ENCODE data around the gene TSR3. TPM values are rescaled to one million over a fixed set of nuclear protein-coding genes. Genes with fewer than 3 reads are reported as not detected.

The TSR3 gene
- total RNA-seq, 1 experiment from 2014 or later, result 58.8 TPM

DNA sequence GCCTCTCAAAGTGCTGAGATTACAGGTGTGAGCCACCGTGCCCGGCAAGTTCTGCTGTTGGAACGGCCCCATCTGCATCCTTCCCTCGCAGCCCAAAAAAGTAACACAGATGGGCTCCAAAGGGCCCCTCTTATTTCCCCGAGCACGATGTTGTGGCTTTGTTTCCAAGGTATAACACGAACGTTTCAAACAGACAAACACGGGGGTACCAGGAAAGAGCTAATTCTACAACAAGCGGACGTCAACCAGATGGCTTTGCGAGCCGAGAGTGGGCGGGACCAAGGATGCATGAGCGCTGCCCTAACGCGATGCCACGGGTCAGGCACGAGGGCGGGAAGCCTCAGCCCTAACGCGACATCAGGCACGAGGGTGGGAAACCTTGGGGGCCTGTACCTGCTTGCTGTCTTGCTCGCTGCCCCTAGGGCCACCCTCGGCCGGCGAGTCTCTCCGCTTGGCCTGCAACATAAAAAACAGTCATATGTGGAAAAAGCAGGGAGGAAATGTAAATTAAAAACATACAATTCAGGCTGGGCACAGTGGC is 38.6 kb upstream of the TSR3 start:
- no peaks in the 10 kb centered on the region for H4K20me1 ChIP-seq (ENCODE audit: control insufficient read depth, insufficient read depth, insufficient read length)
- no peak overlapping the region for H3K4ac ChIP-seq (ENCODE audit: low read depth, low read length)
- H4K91ac ChIP-seq (ENCODE audit: insufficient read length, low read depth, low read length), result no peak overlapping the region
- no peak overlapping the region for H2AFZ ChIP-seq (ENCODE audit: low read length)
- no peaks in the 10 kb centered on the region for H3K23me2 ChIP-seq (ENCODE audit: insufficient read length, low read depth, low read length, poor library complexity, severe bottlenecking)
- H3K36me3 Mint-ChIP-seq (ENCODE audit: insufficient read depth in 1 of 3, low read depth in 3 of 3), result peaks cover 2 to 19% (median 19%) of the 10 kb centered on the region in 3 experiments; a peak in 4 of 7 replicates
- no peak overlapping the region for H4K5ac ChIP-seq (ENCODE audit: insufficient read length, low read depth, low read length)
- no peaks in the 10 kb centered on the region for H3K9me3 Mint-ChIP-seq
- H3K27ac Mint-ChIP-seq, result peak overlapping the region in 1 of 3 experiments; percentile 44; a peak in 1 of 7 replicates
- H2BK120ac ChIP-seq (ENCODE audit: low read depth, low read length, poor library complexity, severe bottlenecking), result no peak overlapping the region
- H3K4me1 Mint-ChIP-seq, result no peaks in the 10 kb centered on the region
- no peaks in the 10 kb centered on the region for H3K4me1 ChIP-seq (ENCODE audit: insufficient read depth, low read length)
- DNase-seq, result no peak
- no peaks in the 10 kb centered on the region for H3K27me3 ChIP-seq (ENCODE audit: insufficient read depth, low read length)
- no peaks in the 10 kb centered on the region for H3K79me2 ChIP-seq (ENCODE audit: insufficient read depth, low read length)
- H3K9me3 ChIP-seq (ENCODE audit: control insufficient read depth, low read depth, low read length), result no peaks in the 10 kb centered on the region
- H2BK20ac ChIP-seq (ENCODE audit: low read depth, low read length, poor library complexity, severe bottlenecking), result no peak overlapping the region
- H3K56ac ChIP-seq (ENCODE audit: insufficient read length, low read depth, low read length), result no peak overlapping the region
- H3K27ac ChIP-seq (ENCODE audit: insufficient read length, low read depth, low read length), result no peak overlapping the region
- no peak overlapping the region for H4K8ac ChIP-seq (replicated peaks; ENCODE audit: insufficient read length, low read depth, low read length)
- H2AK5ac ChIP-seq (ENCODE audit: insufficient read length, low read length), result no peak overlapping the region
- H3K4me3 Mint-ChIP-seq, result no peak overlapping the region
- no CpG with 5 or more reads among the region's 28 CpGs for WGBS (ENCODE audit: extremely low coverage, insufficient read length, low lambda C conversion rate)
- no peak overlapping the region for H3K23ac ChIP-seq (ENCODE audit: insufficient read length, low read depth, low read length)
- H3K18ac ChIP-seq (ENCODE audit: insufficient read length, low read depth, low read length), result no peak overlapping the region
- no peak overlapping the region for H3K14ac ChIP-seq (ENCODE audit: insufficient read depth, low read length)
- no peak overlapping the region for H3T11ph ChIP-seq (ENCODE audit: low read length)
- H2BK12ac ChIP-seq (ENCODE audit: insufficient read length, low read depth, low read length), result no peak overlapping the region
- H3K4me2 ChIP-seq (ENCODE audit: insufficient read depth, insufficient read length, low read length), result no peak overlapping the region
- no peak overlapping the region for H3K9ac ChIP-seq (ENCODE audit: extremely low read depth, insufficient read length, low read length)
- TF ChIP-seq, protein P1, sequence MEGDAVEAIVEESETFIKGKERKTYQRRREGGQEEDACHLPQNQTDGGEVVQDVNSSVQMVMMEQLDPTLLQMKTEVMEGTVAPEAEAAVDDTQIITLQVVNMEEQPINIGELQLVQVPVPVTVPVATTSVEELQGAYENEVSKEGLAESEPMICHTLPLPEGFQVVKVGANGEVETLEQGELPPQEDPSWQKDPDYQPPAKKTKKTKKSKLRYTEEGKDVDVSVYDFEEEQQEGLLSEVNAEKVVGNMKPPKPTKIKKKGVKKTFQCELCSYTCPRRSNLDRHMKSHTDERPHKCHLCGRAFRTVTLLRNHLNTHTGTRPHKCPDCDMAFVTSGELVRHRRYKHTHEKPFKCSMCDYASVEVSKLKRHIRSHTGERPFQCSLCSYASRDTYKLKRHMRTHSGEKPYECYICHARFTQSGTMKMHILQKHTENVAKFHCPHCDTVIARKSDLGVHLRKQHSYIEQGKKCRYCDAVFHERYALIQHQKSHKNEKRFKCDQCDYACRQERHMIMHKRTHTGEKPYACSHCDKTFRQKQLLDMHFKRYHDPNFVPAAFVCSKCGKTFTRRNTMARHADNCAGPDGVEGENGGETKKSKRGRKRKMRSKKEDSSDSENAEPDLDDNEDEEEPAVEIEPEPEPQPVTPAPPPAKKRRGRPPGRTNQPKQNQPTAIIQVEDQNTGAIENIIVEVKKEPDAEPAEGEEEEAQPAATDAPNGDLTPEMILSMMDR (conservative IDR thresholded peaks at IDR 0.05), result no peak
- no peaks in the 10 kb centered on the region for H3K27me3 Mint-ChIP-seq (ENCODE audit: low read depth)
- no peak overlapping the region for H2BK5ac ChIP-seq (ENCODE audit: insufficient read length, low read length)
- no peak overlapping the region for H2BK15ac ChIP-seq (ENCODE audit: low read depth, low read length)
- no peaks in the 10 kb centered on the region for H3K79me1 ChIP-seq (ENCODE audit: insufficient read depth, low read depth, low read length, poor library complexity, severe bottlenecking)
